PC-3 (cell line): Measurements from ENCODE around the gene MYH13.

Source experiments
- CTCF ChIP-seq: fragments of 300-600 bp; sonication (generic); conservative IDR thresholded peaks from 2 replicates; pipeline ENCODE4 v1.5.1; 2017; ENCODE audit warnings: antibody characterized with exemption, low read depth, mild to moderate bottlenecking, low read length
- EZH2 ChIP-seq: fragments of 300-600 bp; sonication (generic); IDR thresholded peaks from one replicate; pipeline ENCODE4 v1.6.1; 2017; ENCODE audit warnings: antibody characterized with exemption, mild to moderate bottlenecking, low read length; ENCODE audit not compliant: unreplicated experiment
- EZH2phosphoT487 ChIP-seq: fragments of 300-600 bp; sonication (generic); IDR thresholded peaks from 2 replicates; pipeline ENCODE4 v1.6.1; 2018; ENCODE audit warnings: mild to moderate bottlenecking, antibody characterized with exemption, low read length, borderline replicate concordance

GRCh38 chr17:10261098-10261497, 111.7 kb downstream of the MYH13 start:
- TF ChIP-seq CTCF (no peak), EZH2phosphoT487 (no peak), EZH2 (no peak)
